ENCODE results near the gene PILRA. TPM values are rescaled to one million over a fixed set of nuclear protein-coding genes. Genes with fewer than 3 reads are reported as not detected.

PILRA gene
- polyA plus RNA-seq, 1 donor (not counting 4 experiments of a cell fraction or from before 2014, with no cell fraction given), result 0.33 TPM

DNA sequence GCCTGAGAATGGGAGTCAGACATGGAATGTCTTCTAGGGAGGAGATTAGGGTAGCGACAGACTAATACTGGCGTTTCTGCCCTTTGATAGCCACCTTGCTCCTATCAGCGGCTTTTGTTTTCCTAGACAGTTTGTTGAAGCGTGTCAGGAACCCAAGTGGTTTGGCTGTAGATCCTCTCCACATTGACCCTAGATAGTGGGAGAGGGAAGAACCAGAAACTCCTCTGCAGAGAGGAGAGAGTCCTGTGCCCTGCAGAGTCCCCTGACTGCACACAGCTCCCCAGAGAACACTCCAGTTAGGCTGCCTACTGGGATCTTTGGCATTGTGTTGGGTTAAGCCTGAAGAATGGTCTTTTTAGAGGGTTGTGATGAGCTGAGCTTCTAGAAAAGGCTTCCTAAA, 58.8 kb downstream of the PILRA start:
- TF ChIP-seq EZH2 (IDR thresholded peaks at IDR 0.05; ENCODE audit: low read length), result no peak
- TF ChIP-seq CTCF (optimal IDR thresholded peaks at IDR 0.05 in 1 of 3, IDR thresholded peaks at IDR 0.05 in 1 of 3, conservative IDR thresholded peaks at IDR 0.05 in 1 of 3; ENCODE audit: extremely low read depth in 1 of 3, insufficient read depth in 2 of 3, low read length in 3 of 3), result no peak
- Histone ChIP-seq H2AFZ (ENCODE audit: control insufficient read depth, low read length) (no peak overlapping the region), H3K9me3 (ENCODE audit: control insufficient read depth, low read depth, low read length) (no peaks in the 10 kb centered on the region), H3K36me3 (ENCODE audit: control insufficient read depth in 2 of 2, extremely low read depth in 1 of 2, insufficient read depth in 2 of 2, low read length in 2 of 2) (peaks cover 9 to 40% of the 10 kb centered on the region in 2 experiments), H3K4me2 (ENCODE audit: control insufficient read depth, extremely low read depth, insufficient read depth, low read depth, low read length) (peak overlapping the region; percentile 22), H3K27me3 (ENCODE audit: control insufficient read depth, extremely low read depth, insufficient read depth, low read length) (no peaks in the 10 kb centered on the region), H3K27ac (ENCODE audit: control insufficient read depth, insufficient read depth, low read length) (no peak overlapping the region), H3K79me2 (ENCODE audit: control insufficient read depth, insufficient read depth, low read length) (peaks cover 53% of the 10 kb centered on the region), H3K4me1 (ENCODE audit: control insufficient read depth, extremely low read depth, insufficient read depth, low read length) (peaks cover 30% of the 10 kb centered on the region), H4K20me1 (ENCODE audit: control insufficient read depth, extremely low read depth, insufficient read depth, low read length) (peaks cover 4% of the 10 kb centered on the region), H3K9ac (ENCODE audit: control insufficient read depth, extremely low read depth, insufficient read depth, low read length) (no peak overlapping the region), H3K9me1 (ENCODE audit: control insufficient read depth, extremely low read depth, insufficient read depth, low read length) (peaks cover 3% of the 10 kb centered on the region), H3K4me3 (ENCODE audit: control insufficient read depth in 2 of 3, extremely low read depth in 1 of 3, insufficient read depth in 2 of 3, low read depth in 1 of 3, low read length in 3 of 3) (no peak overlapping the region)
- DNase-seq (ENCODE audit: low read depth, low spot score) (no peak), FAIRE-seq (no peak)
- dilution Hi-C loops (cut with MboI; ENCODE audit: extremely low pct_ligation_motif_present, low sequenced_read_pairs), result no loop called here

GRCh38 chr7:100432621-100433275, 59.5 kb downstream of the PILRA start:
- Histone ChIP-seq H3K27ac (ENCODE audit: control insufficient read depth, insufficient read depth, low read length) (no peak overlapping the region), H3K4me2 (ENCODE audit: control insufficient read depth, extremely low read depth, insufficient read depth, low read depth, low read length) (peak overlapping the region; percentile 22), H3K4me1 (ENCODE audit: control insufficient read depth, extremely low read depth, insufficient read depth, low read length) (peaks cover 30% of the 10 kb centered on the region), H3K9me3 (ENCODE audit: control insufficient read depth, low read depth, low read length) (no peaks in the 10 kb centered on the region), H3K9me1 (ENCODE audit: control insufficient read depth, extremely low read depth, insufficient read depth, low read length) (peaks cover 3% of the 10 kb centered on the region), H2AFZ (ENCODE audit: control insufficient read depth, low read length) (no peak overlapping the region), H4K20me1 (ENCODE audit: control insufficient read depth, extremely low read depth, insufficient read depth, low read length) (peaks cover 4% of the 10 kb centered on the region), H3K4me3 (ENCODE audit: control insufficient read depth in 2 of 3, extremely low read depth in 1 of 3, insufficient read depth in 2 of 3, low read depth in 1 of 3, low read length in 3 of 3) (no peak overlapping the region), H3K79me2 (ENCODE audit: control insufficient read depth, insufficient read depth, low read length) (peaks cover 53% of the 10 kb centered on the region), H3K9ac (ENCODE audit: control insufficient read depth, extremely low read depth, insufficient read depth, low read length) (no peak overlapping the region), H3K27me3 (ENCODE audit: control insufficient read depth, extremely low read depth, insufficient read depth, low read length) (no peaks in the 10 kb centered on the region), H3K36me3 (ENCODE audit: control insufficient read depth in 2 of 2, extremely low read depth in 1 of 2, insufficient read depth in 2 of 2, low read length in 2 of 2) (peaks cover 9 to 40% of the 10 kb centered on the region in 2 experiments)
- no peak for DNase-seq (ENCODE audit: low read depth, low spot score)
- FAIRE-seq, result no peak
- dilution Hi-C loops (cut with MboI; ENCODE audit: extremely low pct_ligation_motif_present, low sequenced_read_pairs), result no loop called here
- TF ChIP-seq EZH2 (IDR thresholded peaks at IDR 0.05; ENCODE audit: low read length), result no peak
- no peak for TF ChIP-seq CTCF (optimal IDR thresholded peaks at IDR 0.05 in 1 of 3, IDR thresholded peaks at IDR 0.05 in 1 of 3, conservative IDR thresholded peaks at IDR 0.05 in 1 of 3; ENCODE audit: extremely low read depth in 1 of 3, insufficient read depth in 2 of 3, low read length in 3 of 3)

All from keratinocyte (primary cell).